GM12875 (cell line): ENCODE data around the gene MYO1H.
"Not testable (repeated sequence)": the region's sequence is repeated elsewhere in the genome, so short reads cannot be mapped to it uniquely, and the experiment has no call there.

Experiments used
- H3K4me3 ChIP-seq: one replicate; pipeline ENCODE4 v1.5.1; 2011; ENCODE audit warnings: low read depth, low read length, control low read depth
- CTCF ChIP-seq: IDR thresholded peaks from 2 replicates; pipeline ENCODE4 v1.5.1; 2011; ENCODE audit warnings: low read depth, mild to moderate bottlenecking, control low read depth, inconsistent platforms, low read length, moderate library complexity, borderline replicate concordance; ENCODE audit not compliant: insufficient read depth

Gene MYO1H

GRCh38 chr12:109305547-109305946 lies 42.2 kb upstream of the MYO1H start:
- no peak for TF ChIP-seq CTCF
- no peak overlapping the region for H3K4me3 ChIP-seq

DNA sequence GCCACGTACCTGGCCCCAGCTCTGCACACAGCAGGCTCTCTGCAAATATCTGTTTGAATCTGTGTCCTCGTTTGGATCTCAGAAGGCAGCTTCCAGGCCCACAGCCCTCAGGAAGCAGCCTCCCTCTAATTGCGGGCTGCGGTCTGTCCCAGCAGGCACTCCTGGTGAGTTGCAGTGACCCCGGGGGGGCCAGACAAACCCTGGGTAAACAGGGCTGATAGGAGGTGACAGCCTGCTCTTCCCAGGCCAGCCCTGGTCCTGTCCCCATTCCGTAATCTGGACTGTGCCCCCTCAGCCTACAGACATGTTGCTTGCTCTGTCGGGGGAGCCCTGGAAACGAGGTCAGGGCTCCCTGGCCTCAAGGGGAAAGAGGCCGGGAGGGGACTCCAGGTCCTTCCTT lies 40.6 kb upstream of the MYO1H start:
- no peak overlapping the region for H3K4me3 ChIP-seq
- no peak for TF ChIP-seq CTCF

DNA sequence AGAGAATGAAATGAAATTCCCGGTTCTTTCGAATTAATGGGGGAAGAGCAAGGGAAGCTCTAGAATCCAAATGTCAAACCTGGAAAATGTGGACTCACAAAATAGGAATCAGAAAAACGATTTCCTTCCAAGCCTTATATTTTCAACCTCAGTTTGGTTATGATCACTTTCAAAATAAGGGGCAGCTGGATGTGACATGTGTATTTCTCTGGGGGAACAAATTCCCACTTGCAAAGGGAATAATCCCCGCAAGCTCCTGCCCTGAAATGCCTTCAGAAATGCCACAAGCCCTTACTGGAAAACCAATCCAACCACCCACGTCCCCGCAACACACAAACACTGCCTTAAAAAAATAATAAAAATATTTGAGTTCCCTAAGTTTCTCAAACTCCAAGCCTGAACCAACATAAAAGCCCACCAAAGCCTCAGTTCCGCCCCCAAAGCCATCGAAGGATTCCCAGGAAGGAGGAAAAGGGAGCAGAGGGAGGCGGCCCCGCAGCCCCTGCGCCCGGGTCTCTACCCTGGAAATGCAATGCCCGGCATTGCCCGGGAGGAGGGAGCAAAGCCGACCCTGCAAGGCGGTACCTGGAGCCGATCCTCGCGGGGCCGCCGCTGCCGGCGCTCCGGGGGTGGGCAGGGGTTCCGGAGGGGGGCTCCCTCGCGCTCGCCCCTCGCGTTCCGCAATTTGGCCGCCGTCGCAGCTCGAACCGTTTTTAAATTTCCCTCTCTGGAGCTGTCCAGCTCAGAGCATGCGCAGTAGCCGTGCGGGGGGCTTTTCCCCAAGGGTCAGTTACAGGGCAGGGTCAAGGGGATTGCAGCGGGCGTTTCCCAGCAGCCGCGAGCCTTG lies 38.9 kb upstream of the MYO1H start, which contains the start of gene FOXN4:
Gene FOXN4 (minus strand): TSS at position 751 of the 847 bp plus-strand sequence. CDS start 963 bp downstream, outside the sequence.
- no peak for TF ChIP-seq CTCF
- no peak within 1 kb of the TSS for H3K4me3 ChIP-seq

GRCh38 chr12:109309381-109310246 lies 38.1 kb upstream of the MYO1H start:
- TF ChIP-seq CTCF, result no peak
- no peak overlapping the region for H3K4me3 ChIP-seq

GRCh38 chr12:109310247-109311125 lies 37.2 kb upstream of the MYO1H start:
- no peak overlapping the region for H3K4me3 ChIP-seq
- no peak for TF ChIP-seq CTCF

GRCh38 chr12:109321294-109321693 lies 26.4 kb upstream of the MYO1H start:
- not testable (repeated sequence) for H3K4me3 ChIP-seq

DNA sequence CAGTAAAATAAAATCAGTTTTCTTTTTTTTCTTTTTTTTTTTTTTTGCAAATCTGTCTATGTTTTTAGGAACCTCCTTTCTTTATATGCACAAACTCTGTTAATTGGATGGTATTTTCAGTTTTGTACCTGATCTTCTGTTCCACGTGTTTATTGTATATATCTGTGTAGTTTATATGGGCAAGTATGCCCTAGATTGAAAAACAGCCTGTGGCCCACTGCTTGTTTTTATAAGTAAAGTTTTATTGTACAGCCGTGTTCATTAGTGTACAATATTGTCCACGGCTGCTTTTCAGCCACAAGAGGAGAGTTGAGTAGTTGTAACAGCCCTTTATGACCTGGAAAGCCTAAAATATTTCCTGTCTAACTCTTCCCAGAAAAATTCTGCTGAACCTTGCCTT lies 18.7 kb upstream of the MYO1H start:
- no peak overlapping the region for H3K4me3 ChIP-seq
- TF ChIP-seq CTCF, result no peak
